NT2/D1 (cell line): ENCODE results near the gene PSMG4.

Experiments used
- SUZ12 ChIP-seq: IDR thresholded peaks from 2 replicates; pipeline ENCODE4 v1.6.1; 2011; ENCODE audit not compliant: insufficient read length, insufficient read depth; ENCODE audit errors: extremely low read depth
- ZNF274 ChIP-seq: IDR thresholded peaks from 2 replicates; pipeline ENCODE4 v1.6.1; 2011; ENCODE audit warnings: mild to moderate bottlenecking, low read depth, low read length

DNA sequence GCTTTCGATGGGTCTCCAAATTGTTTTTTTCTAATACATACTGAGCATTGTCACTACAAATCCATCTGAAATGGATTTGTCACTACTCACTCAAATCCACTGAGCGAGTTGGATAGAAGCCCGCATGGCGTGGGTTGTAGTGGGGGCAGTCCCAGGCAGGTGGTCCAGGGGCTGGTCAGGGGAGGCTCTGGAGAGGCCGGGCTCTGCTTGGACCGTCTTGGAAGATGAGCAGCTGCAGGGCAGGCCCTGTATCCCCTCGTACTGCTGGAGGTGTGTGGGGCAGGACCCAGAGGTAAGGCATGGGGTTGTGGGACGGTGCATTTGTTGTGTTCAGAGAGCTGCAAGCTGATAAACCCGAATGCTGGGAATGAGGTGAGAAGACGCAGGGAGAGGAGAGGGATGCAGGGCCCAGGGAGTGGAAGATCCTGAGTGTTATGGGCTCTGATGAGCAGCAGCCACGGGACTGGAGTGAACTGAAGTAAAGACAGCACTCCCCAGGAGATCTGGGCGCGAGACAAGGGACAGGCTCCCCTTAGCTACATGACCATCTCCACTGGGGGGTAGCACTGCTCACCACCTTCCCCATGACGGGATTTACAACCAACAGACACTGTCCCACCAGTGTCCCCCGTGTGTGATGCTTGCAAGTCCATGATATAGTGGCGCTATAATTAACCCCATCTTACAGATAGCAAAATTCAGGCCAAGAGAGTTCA lies 45.9 kb downstream of the PSMG4 start:
- TF ChIP-seq ZNF274 (no peak), SUZ12 (no peak)
